Limb (tissue), 2 donors: Measurements from ENCODE around the gene KY.

Experiments
- DNase-seq, 2 donors: peaks; one replicate each; pipeline ENCODE4 v3.0.0-alpha.2; 2016; ENCODE audit errors: extremely low spot score in 2 of 2

The KY gene

DNA sequence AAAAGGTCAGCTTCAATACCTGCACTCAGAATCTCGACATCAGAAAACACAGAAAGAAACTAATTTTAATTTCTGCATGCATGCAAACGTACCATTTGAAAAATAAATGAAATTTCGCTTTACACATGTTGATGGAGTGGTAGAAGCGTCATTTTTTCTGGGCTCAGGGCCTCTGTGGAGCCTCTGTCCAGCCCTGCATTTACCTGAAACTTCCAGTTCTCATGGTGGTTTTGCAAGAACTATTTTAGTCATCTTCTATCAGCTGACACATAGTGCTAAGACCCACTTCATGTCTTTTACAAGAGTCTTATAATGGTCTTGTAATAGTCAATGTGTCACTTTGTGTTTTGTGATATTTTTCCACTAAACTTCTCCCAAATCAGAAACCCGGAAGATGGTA, 5.3 kb downstream of the KY start:
- DNase-seq, result no peak

DNA sequence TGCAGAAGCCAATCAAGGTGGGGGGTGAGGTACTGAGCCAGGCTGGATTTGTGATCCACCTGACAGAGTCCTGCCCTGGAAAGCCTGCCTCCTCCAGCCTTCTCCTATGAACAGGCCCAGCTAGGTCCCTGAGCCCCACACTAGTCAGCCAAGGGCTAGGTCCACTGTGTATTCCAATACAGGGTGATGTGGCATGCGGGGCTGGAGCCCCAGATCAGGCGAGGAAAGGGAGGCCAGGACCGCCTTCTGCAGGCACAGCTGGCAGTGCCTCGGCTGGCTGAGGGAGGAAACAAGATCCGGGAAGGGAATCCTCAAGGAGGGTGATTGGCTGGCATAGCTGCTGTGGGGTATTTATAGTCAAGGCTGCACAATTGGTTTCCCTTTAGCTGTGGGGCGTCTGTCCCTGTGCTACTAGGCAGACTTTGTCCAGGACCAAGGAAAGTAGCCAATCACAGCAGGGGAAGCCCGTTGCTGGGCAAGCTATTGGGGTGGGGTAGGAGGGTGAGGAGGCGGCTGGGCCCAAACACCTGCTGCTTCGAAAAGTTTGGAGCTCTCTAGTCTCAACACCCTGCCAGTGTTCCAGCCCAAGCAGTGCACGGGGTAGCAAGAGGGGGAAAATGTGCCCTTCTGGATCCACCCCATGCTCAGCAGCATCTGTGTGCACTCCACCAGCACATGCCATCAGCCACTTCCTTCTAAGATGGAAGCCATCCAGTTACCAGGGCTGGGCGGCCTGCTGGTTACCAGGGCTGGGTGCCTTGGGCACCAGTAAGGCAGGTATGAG, 5.9 kb downstream of the KY start:
- DNase-seq, result peak; percentile 67 to 76

DNA sequence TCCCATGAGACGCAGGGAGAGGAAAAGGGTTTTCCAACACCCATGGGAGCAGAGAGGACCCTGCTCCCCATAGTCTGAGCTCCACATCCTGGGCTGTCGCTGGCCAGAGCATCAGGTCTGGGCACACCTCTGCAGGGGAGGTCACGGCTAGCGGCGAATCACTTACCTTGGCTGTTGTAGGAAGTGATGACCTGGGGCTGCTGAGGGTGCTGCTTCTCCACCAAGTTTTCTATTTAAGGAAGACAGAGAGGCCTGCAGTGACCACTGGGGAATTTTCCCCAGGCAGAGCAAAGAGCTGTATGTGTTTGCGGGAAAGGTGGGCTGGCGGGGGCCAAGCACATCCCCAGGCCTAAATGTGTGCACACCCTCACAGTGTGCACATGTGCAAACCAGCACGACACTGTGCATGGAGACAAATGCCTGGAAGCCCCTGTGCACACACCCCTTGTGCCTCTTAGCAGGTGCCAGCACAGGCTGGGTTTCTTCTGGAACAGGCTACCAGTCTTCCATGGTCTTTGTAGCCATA, 7.6 kb downstream of the KY start:
- peak in 1 of 2 donors; percentile 12 for DNase-seq

DNA sequence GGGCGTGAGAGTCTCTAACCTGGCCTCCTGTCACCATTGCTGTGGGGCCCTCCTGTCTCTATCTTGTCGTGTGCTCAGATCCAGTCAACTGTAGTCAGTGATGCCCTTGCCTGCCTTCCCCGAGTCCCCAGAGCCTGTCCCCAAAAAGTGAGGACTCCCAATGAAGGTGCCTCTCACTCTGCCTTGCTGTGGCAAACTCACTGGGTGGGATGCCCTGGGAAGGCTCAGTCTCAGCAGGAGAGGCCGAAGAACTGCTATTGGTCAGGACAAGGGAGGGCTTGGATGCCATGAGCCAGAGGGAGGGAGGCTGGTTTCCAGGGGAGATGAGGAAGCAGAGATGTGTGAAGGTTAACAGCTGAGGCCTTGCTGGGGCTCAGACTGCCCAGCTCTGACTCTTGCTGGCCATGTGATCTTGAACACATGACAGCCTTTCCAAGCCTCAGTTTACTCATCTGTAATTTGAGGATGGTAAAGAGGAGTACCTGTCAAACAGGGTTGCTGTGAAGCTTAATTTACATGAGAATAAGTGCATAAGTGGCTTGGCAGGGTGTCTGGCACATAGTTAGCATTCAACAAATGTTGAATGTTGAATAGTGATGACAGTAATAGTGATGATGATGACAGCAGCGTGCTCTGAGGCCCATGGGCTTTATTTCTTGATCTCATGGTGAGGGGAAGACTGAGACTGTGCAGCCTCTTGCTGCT, 8.2 kb downstream of the KY start:
- DNase-seq, result peak in 1 of 2 donors; percentile 11

DNA sequence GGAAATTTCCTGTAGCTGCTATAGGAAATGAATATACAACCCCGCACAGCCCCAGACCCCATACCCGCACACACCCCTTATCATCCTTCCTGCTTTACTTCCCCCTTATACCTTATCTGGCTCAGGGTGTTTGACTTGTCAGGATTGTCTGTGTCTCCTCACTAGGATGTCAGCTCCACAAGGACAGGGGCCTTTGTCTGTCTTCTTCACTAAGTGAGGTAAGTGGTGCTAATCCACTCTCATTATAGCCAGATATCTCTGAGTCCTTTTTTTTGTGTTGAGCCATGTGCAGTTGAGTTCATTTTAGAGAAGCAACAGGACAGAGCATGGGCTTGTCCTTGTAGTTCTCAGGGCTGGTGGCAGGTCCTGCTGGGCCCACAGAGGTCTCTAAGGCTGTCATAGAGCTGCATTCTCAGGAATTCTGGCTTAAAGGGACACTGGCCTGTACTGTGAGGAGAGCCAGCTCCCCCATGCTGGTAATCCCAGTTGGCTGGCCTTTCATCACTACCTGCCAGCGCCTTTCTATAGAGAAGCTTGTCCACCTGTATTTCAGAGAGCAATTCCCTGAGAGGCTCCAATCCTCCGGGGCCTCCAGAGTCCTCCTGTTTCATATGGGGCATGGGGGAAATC, 9.0 kb downstream of the KY start:
- DNase-seq, result no peak

DNA sequence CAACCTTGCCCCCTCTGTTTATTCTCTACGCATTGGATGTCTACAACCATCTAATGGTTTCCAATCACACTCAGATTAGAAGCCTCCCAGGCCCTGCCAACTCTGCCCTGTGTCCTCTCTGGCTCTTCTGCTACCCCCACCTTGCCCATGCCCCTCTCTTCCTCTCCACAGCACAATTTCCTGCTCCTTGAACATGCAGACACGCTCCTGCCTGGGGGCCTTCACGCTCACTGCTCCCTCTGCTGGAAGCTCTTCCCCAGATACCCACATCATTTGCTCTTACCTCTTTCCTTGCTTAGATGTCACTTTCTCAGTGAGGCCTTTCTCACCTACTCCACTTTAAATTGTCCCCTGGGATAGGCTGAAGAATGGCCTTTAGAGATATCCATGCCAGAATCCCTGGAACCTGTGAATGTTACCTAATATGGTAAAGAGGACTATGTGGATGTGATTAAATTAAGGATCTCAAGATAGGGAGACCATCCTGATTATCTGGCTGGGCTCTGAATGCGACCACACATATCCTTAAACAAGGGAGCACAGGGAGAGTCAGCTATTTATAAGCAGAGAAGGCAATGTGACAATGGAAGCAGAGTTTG, 9.9 kb downstream of the KY start:
- no peak for DNase-seq

DNA sequence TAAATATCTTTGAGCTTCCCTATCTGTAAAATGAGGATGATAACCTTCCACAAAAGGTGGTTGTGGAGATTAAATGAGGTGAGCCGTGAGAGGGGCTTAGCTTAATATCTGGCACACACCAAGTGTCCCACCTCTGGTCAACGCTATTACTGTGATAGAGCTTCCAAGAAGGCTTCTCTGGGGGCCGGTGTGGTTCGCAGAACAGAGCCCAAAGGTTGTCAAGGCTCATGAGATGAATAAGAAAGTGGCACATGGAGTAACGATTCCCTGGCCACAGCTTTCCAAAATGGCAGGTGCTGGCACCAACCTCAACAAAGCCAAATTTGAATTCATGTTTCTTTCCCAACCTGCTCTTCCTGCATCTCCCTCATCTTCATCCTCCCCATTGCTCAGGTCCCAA, 10.4 kb downstream of the KY start:
- no peak for DNase-seq

DNA sequence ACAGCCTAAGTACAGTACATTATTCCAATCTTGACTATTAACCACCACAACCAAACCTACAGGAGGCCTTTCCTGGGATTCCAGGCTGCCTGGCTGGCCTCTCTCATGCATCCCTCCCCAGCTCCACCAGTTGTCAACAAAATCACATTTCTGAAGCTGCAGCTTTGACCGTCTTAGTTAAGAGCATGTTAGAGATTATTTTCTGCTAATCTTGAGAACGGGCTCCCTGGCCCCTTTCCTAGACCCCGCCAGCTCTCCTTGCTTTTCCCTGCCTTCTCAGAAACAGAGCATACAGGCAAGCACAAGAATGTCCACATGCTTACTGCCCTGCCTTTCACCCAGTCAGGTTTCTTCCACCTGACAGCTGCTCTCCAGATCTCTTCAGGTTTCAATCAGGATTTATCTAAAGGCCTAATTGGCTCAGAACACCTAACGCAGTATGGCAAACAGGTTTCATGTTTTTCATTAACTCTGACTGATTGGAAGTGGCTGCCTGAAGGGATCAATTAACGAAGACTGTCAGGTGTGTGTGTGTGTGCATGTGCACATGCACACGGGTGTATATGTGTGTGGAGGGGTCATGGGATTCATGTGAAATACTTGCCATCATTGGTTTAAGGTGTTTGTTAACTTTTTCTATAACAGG, 12.3 kb downstream of the KY start:
- no peak for DNase-seq

DNA sequence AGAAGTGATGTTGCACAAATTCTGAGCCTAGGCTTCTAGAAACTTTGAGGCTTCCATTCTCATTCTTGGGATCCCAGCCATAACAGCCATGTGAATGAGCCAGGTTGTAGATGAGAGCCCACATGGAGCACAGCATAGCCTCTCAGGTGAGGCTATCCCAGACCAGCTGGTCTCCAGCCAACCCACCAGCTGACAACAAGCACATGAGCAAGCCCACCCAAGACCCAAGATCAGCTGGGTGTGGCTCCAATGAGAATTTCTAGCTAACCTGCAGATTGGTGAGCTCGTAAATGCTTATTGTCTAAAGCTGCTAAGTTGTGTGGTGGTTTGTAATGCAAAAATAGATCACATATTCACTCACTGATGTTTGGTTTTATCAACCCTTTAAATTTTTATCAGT, 14.4 kb downstream of the KY start:
- DNase-seq, result no peak

DNA sequence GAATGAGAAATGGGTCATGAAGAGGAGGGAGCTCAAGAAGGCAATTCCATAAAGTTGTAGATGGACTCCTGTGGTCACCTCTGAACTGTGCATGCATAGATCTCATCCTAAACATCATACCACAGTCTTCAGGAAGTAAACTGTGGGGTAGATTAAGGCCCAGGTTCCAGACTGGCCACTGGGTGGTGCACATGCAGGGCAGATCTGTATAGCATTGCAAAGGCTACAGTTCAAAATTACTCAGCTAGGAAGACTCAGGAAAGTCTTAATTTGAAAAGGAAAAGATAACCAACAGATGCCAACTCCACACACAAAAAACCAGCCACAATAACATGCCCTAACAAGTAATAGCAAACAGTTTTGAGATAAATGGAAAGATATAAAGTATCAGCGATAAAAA, 20.3 kb downstream of the KY start:
- DNase-seq, result no peak

DNA sequence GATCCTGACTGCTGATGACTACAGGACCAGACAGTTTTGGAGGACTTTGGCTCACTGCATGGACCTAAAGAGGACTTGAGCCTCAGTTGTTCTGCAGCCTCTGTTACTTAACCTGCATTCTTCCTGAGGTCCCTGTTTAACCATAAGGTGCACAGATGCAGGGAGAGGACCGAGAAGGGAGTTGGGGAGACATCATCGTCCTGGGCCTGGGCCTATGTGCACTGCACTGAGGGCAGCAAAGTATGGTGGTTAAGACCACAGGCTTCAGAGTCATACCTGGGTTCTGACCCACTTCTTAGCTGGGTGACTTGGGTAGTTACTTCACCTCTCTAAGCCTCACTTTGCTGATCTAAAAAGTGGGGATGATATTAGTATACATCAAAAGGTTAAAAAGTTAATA, 21.9 kb downstream of the KY start:
- DNase-seq, result no peak

DNA sequence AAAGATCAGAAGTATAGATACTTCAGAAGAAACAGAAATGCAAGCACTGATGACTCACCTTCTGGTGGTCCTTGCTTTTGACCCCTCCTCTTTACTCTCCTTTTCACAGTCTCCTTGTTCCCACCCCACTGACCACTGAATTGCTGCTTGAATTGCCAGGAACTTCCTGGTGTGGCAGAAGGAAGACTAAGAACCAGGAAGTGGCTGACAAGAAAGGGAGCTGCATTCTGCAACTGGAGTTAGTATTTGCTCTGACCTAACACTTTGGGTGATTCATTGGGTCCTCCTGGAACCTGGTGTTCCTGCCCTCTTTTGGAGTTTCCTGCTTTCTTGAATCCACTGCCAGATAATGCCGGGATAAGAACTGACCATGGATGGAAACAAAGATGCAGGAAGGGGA, 23.0 kb downstream of the KY start:
- no peak for DNase-seq

DNA sequence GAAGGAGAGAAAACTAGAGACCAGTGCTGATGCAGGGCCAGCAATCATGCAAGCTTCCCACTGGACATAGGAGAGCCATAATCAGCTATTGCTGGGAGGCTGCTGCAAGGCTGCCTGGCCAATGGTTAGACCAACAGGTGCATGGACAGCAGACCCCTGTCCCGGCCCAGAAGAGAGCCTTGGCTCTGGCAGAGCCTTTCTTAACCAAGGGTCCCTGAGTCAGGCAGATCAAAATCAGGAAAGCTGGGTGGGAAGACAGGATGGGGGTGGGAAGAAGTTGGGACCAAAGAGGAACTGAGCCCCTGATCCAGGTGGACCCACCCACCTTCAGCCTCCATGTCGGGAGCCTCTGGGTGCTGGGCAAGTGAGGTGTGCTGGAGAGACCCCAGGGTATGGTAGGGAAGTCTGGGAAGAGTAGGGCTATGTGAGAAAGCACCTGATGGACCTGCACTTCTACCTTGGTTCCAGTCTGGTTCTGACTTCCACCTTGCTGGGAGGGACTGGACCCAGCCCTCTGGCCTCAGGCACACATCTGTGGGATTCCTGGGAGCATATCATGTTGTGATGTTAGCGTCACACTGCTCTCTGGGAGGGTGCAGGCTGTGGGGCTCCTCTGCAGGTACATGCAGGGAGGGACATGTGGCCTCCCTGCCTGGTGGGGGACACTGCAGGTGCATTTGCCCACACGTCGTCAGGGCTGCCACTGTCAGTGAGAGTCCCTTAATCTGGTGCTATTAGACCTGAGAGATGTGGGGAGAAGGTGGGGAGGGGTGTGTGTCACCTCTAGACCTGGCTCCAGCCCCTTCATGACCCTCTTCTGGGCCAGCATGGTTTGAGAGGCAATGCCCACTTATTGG, 24.7 kb downstream of the KY start:
- DNase-seq, result no peak

DNA sequence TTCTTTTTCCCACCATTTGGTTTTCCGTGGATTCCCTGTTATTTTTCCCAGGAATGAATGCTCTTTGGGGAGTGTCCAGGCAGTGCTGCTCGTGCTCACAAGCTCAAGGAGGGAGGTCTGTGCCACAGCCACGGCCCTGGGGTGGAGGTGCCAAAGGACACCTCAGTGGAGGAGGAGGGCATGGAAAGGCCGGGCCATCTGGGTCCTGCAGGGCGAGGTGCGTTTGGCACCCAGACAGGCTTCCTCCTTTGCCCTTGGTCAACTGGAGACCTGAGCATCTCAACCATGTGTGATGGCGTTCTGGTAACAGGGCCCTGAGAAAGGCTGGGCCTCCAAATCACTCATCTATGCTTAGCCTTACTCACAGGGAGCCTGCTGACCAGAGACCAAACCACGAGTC, 25.4 kb downstream of the KY start:
- no peak for DNase-seq

DNA sequence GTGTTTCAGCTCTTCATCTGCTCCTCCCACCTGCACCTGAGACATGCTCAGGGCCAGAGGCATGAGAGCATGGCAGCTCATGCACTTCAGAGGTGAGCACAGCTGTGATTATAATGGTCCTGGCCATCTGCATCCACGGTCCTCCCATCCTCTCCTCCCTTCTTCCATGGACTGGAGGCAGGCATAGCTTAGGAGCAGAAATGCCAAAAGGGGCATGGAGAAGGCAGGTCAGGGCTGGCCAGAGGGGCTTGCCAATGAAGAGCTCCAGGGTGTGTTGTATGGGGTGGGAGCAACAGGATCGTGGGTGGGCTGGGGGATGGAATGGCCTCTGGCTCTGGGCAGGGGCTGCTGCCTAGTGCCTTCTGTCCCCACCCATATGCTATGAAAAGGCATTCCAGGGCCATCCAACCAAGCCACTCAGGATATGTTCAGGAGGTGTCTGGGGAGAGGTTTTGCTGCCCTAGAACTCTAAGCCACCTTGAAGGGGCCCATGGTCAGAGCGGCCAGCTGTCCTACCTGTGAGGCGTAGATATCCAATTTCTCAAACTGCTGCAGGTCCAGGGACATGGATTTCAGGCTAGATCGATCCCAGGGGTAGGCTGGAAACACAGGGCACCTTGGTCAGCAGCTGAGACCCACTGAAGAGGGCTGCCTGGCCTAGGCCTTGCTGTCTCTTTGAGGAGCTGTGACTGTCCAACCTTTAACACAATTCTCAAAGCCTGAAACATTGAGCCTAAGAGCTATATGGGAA, 26.1 kb downstream of the KY start:
- no peak for DNase-seq

DNA sequence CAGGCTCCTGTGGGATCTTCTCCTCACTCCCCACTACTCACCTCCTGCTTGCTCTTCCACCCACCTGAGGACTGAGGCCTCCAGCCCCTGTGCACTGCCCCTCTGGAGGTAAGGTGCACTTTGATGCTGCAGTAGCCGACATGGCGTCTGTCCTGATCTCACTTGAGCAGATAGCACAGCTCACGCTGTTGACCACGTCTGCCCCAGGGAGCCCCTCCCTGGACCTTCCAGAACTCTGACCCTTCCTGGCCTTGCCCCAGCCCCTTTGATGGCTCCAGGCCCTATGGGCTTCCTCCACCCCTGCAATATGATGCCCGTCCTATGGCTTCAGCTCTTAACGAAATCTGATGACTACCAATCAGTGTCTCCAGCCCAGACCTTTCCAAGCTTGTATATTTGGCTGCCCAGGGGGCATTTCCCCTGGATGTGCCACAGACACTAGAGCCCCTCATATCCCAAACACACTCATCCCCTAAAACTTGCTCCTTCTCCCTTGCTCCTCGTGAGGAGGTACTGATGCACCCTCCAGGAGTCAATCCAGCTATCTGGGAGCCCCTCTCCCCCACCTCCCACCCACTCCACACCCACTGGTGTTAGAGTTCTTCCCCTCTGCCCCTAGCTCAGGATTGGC, 27.1 kb downstream of the KY start:
- DNase-seq, result no peak

DNA sequence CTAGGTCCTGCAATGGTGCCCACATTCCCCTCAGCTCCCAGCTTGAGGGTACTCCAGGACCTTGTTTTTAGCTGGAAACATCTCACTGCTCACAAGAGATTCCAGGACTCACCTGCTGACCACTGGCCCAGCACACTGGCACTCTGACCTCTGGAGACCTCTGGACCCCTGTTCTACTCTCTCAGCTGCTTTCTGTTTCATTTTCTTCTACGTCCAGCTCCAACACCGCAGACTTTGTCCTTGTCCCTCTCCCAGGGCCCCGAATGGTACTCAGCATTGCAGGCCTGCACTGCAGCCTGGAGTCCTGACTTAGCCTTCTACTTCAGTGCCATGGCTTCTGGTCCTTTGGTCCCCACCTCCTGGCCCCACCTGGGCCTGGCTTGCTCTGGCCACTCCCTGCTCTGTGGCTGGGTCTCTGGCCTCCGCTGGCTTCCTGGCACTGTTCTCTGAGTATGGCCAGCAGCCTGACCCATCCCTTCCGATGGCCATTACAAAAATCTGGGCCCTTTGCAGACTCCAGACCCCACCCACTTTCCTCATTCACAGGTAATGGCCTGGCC, 27.9 kb downstream of the KY start:
- DNase-seq, result no peak

DNA sequence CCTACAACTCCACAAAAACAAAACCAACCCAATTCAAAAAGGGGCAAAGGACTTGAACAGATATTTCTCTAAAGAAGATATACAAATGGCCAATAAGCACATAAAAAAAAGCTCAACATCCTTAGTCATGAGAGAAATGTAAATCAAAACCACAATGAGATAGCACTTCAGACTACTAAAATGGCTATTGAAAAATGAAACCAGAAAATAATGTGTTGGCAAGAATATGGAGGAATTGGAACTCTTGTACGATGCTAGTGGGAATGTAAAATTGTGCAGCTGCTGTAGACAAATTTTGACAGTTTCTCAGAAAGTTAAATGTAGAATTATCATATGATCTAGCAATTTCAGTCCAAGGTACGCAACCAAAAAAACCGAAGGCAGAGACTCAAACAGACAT, 29.0 kb downstream of the KY start:
- no peak for DNase-seq

DNA sequence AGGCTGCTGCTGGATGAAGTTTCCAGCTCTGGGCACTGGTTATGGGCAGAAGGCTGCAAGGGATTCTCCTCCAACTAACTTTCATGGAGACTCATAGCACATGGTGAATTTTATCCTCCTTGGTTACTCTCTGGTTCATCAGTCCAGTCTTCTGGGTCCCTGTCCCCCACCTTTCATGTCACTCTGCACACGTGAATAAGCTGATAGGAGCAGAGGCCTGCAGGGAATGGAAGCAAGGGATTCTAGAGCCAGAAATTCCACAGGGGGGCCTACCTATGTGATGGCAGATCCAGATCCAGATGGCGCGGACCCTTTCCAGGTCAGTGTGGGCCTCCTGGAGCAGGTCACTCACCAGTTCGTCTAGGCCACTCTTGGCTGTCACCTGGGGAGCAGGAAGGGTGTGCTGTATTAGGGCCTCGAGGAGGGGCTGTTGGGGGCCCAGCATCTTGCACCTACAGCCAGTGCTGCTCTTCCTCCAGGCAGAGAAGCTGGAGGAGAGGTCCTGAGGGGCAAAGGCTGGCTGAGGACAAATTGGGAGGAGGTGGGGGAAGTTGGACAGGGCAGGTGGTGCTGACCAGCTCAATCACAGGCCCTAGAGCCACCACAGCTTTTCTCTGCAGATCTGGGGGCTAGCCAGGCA, 30.2 kb downstream of the KY start:
- DNase-seq, result peak in 1 of 2 donors; percentile 14
